Astrocyte of the cerebellum (primary cell): ENCODE results near the gene SFRP2.
A peak's percentile ranks its signal among the peaks of the same experiment; 100 is the strongest.

Experiments
- DNase-seq: peaks from one replicate; pipeline ENCODE4 v3.0.0-alpha.2; 2011; ENCODE audit warnings: low read depth
- H3K4me3 ChIP-seq: 2 replicates; pipeline ENCODE4 v1.5.1; 2011; ENCODE audit warnings: mild to moderate bottlenecking, low read depth, low read length, moderate library complexity
- CTCF ChIP-seq: IDR thresholded peaks from 2 replicates; pipeline ENCODE4 v1.5.1; 2012; ENCODE audit warnings: low read length, low read depth, moderate library complexity, mild to moderate bottlenecking; ENCODE audit errors: missing control alignments
- in situ Hi-C: cut with HindIII; loops from 2 replicates; pipeline ENCODE4 v1.10.0; 2017; ENCODE audit warnings: low sequenced_read_pairs

The SFRP2 gene

GRCh38 chr4:153757407-153757806 lies 31.5 kb downstream of the SFRP2 start:
- in situ Hi-C loops: no loop called here
- no peak for DNase-seq
- no peak for TF ChIP-seq CTCF
- H3K4me3 ChIP-seq: no peak overlapping the region

GRCh38 chr4:153755186-153755585 lies 33.7 kb downstream of the SFRP2 start:
- in situ Hi-C loops: no loop called here
- no peak for TF ChIP-seq CTCF
- H3K4me3 ChIP-seq: no peak overlapping the region
- DNase-seq: no peak

DNA sequence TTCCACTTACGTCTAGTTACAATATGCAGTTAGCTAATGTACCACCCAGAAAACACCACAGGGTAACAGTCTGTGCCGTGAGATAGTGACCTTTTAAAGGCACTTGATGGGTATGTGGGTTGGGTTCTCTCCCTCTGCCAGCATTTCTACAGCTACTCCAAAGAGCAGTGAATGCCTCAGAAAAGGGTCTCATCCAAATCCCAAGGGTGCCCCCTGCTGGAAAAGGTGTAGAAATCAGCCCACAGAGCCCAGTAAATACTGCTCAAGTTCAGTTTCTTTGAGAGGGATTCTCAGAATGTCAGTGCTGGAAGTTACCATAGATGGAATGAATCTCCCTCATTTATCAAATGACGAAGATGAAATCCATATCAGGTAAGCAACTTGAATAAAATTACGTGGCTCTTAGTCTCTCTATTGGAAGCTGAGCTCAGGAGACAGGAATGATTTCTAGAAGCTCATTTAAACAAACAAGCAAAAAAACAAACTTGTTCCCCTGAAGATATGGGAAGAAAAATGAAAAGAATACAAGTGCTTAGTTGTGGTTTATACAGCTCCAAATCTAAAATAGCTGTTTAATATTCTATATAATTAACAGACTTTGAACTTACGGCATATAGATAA lies 38.6 kb downstream of the SFRP2 start:
- no peak overlapping the region for H3K4me3 ChIP-seq
- DNase-seq: peak; percentile 68
- in situ Hi-C loops: no loop called here
- peak; percentile 83 for TF ChIP-seq CTCF

DNA sequence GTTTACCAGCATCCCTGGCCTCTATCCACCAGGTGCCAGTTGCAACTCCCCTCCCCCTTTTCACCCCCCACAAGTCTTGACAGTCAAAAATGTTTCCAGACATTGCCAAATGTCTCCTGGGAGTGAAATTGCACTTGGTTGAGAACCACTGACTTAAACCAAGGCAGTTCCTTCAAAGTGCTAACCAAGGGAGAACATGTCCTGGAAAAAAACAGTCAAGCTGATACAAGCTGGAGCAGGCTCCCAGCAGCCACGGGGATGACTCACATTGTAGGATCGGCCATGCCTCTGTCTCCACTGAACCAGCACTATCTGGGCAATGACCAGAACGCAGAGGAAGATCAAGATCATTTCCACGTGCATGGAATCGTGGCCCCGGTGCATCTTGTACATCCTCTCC lies 40.5 kb downstream of the SFRP2 start:
- in situ Hi-C loops: no loop called here
- peak; percentile 41 for DNase-seq
- no peak for TF ChIP-seq CTCF
- H3K4me3 ChIP-seq: no peak overlapping the region

GRCh38 chr4:153747406-153747955 lies 41.4 kb downstream of the SFRP2 start:
- no peak overlapping the region for H3K4me3 ChIP-seq
- TF ChIP-seq CTCF: no peak
- in situ Hi-C loops: no loop called here
- no peak for DNase-seq

- DNase-seq: no peak
- no peak overlapping the region for H3K4me3 ChIP-seq
- in situ Hi-C loops: no loop called here
- no peak for TF ChIP-seq CTCF
These were observed 43.2 kb downstream of the SFRP2 start for GRCh38 chr4:153745651-153746050.
